GM23338 (cell line): ENCODE measurements around the gene CDC42BPA. TPM values are rescaled to one million over a fixed set of nuclear protein-coding genes. Genes with fewer than 3 reads are reported as not detected.

Experiments
- ATAC-seq: fragments of 200-7000 bp; cut with Tn5 transposase; 3 replicates; pipeline ENCODE4 v1.9.1; 2020
- DNase-seq: peaks from one replicate; pipeline ENCODE4 v3.0.0-alpha.2; 2015; ENCODE audit warnings: low spot score
- H2AFZ ChIP-seq: fragments of 200-600 bp; sonication (generic); 2 replicates; pipeline ENCODE4 v1.8.0; 2016; ENCODE audit warnings: antibody characterized with exemption, mild to moderate bottlenecking, moderate library complexity
- H3F3A ChIP-seq: fragments of 200-600 bp; sonication (generic); replicated peaks from 2 replicates; pipeline ENCODE4 v1.8.0; 2017; ENCODE audit warnings: antibody characterized with exemption, mixed run types, low read depth
- H3K27ac ChIP-seq: fragments of 200-600 bp; sonication (generic); 2 replicates; pipeline ENCODE4 v1.6.1; 2016; ENCODE audit warnings: low read depth
- H3K27me3 ChIP-seq: fragments of 200-600 bp; sonication (generic); 2 replicates; pipeline ENCODE4 v1.8.0; 2016; ENCODE audit warnings: mild to moderate bottlenecking, mixed run types, moderate library complexity; ENCODE audit not compliant: insufficient read depth
- H3K36me3 ChIP-seq: fragments of 200-600 bp; sonication (generic); 2 replicates; pipeline ENCODE4 v1.8.0; 2016; ENCODE audit warnings: mild to moderate bottlenecking; ENCODE audit not compliant: insufficient read depth
- H3K4me1 ChIP-seq: fragments of 200-600 bp; sonication (generic); 2 replicates; pipeline ENCODE4 v1.8.0; 2016; ENCODE audit warnings: mild to moderate bottlenecking, moderate library complexity; ENCODE audit not compliant: insufficient read depth
- H3K4me2 ChIP-seq: fragments of 200-600 bp; sonication (generic); 2 replicates; pipeline ENCODE4 v1.7.1; 2017; ENCODE audit warnings: mixed run types
- H3K4me3 ChIP-seq: fragments of 200-600 bp; sonication (generic); 2 replicates; pipeline ENCODE4 v1.6.1; 2016; ENCODE audit warnings: mixed run types
- H3K79me2 ChIP-seq: fragments of 200-600 bp; sonication (generic); replicated peaks from 2 replicates; pipeline ENCODE4 v1.8.0; 2017; ENCODE audit warnings: mild to moderate bottlenecking; ENCODE audit not compliant: insufficient read depth
- H3K9me2 ChIP-seq: fragments of 200-600 bp; sonication (generic); 2 replicates; pipeline ENCODE4 v1.8.0; 2017; ENCODE audit not compliant: insufficient read depth
- H4K20me1 ChIP-seq: fragments of 200-600 bp; sonication (generic); replicated peaks from 2 replicates; pipeline ENCODE4 v1.8.0; 2017; ENCODE audit warnings: mild to moderate bottlenecking; ENCODE audit not compliant: insufficient read depth
- H3K27ac Mint-ChIP-seq: 2 replicates; pipeline ENCODE4 v1.8.0; 2020; ENCODE audit warnings: inconsistent platforms, mild to moderate bottlenecking, moderate library complexity, mixed read lengths
- H3K27me3 Mint-ChIP-seq: 3 replicates; pipeline ENCODE4 v1.8.0; 2022; ENCODE audit warnings: low read depth, mild to moderate bottlenecking, moderate library complexity, mixed read lengths, inconsistent platforms; ENCODE audit not compliant: insufficient read depth, poor library complexity
- H3K36me3 Mint-ChIP-seq: 3 replicates; pipeline ENCODE4 v1.8.0; 2021; ENCODE audit warnings: low read depth, mild to moderate bottlenecking, inconsistent platforms, moderate library complexity, mixed read lengths
- H3K4me1 Mint-ChIP-seq: 3 replicates; pipeline ENCODE4 v1.8.0; 2020; ENCODE audit warnings: mild to moderate bottlenecking, inconsistent platforms, mixed read lengths
- H3K4me3 Mint-ChIP-seq: 3 replicates; pipeline ENCODE4 v1.8.0; 2021; ENCODE audit warnings: moderate library complexity, mild to moderate bottlenecking, inconsistent platforms, mixed read lengths
- H3K9me3 Mint-ChIP-seq: 3 replicates; pipeline ENCODE4 v1.8.0; 2020; ENCODE audit warnings: moderate library complexity, mild to moderate bottlenecking, inconsistent platforms, mixed read lengths
- CREB1 ChIP-seq: fragments of 250-450 bp; sonication (Bioruptor Pico); IDR thresholded peaks from 2 replicates; pipeline ENCODE4 v1.5.0; 2020; ENCODE audit warnings: low read depth, mild to moderate bottlenecking, moderate library complexity
- EZH2 ChIP-seq: fragments of 200-600 bp; sonication (generic); IDR thresholded peaks from one replicate; pipeline ENCODE4 v1.8.0; 2017; ENCODE audit warnings: antibody characterized with exemption, mild to moderate bottlenecking, low read depth; ENCODE audit not compliant: unreplicated experiment
- EZH2phosphoT487 ChIP-seq: fragments of 200-600 bp; sonication (generic); IDR thresholded peaks from one replicate; pipeline ENCODE4 v1.8.1; 2018; ENCODE audit warnings: antibody characterized with exemption; ENCODE audit not compliant: unreplicated experiment
- JUNB ChIP-seq: IDR thresholded peaks from one replicate; pipeline ENCODE4 v1.6.1; 2016; ENCODE audit warnings: antibody characterized with exemption; ENCODE audit not compliant: unreplicated experiment
- NANOG ChIP-seq: IDR thresholded peaks from 2 replicates; pipeline ENCODE4 v1.6.1; 2016; ENCODE audit warnings: antibody characterized with exemption, borderline replicate concordance
- POLR2AphosphoS5 ChIP-seq: IDR thresholded peaks from 2 replicates; pipeline ENCODE4 v1.6.1; 2016; ENCODE audit warnings: antibody characterized with exemption, low read depth
- STAT1 ChIP-seq: IDR thresholded peaks from one replicate; pipeline ENCODE4 v1.6.1; 2016; ENCODE audit warnings: antibody characterized with exemption; ENCODE audit not compliant: unreplicated experiment
- ZNF114 ChIP-seq: fragments of 250-450 bp; sonication (Bioruptor Pico); IDR thresholded peaks from 2 replicates; pipeline ENCODE4 v1.5.0; 2020; ENCODE audit warnings: mild to moderate bottlenecking, moderate library complexity
- ZNF331 ChIP-seq: fragments of 250-450 bp; sonication (Bioruptor Pico); IDR thresholded peaks from 2 replicates; pipeline ENCODE4 v1.5.0; 2020; ENCODE audit warnings: low read depth, mild to moderate bottlenecking, moderate library complexity
- polyA plus RNA-seq: library from polyadenylated mRNA; unstranded; fragments of >200 nt; fragmentation: Nextera tagmentation; extraction: Ambion mirVana; gene quantifications from 2 replicates; pipeline ENCODE4 v1.2.1, GENCODE V29; 2016
- total RNA-seq: library from RNA; depleted of rRNA; stranded (reverse); fragments of >200 nt; shearing (Covaris generic); gene quantifications from 2 replicates; pipeline ENCODE4 v1.2.3, GENCODE V29; 2014
- TF ChIP-seq, protein P1 (sequence below): IDR thresholded peaks from 2 replicates; pipeline ENCODE4 v1.6.1; 2016; ENCODE audit warnings: antibody characterized with exemption
- TF ChIP-seq, protein P2 (sequence below), 2 experiments: fragments of 200-600 bp in 1 of 2; sonication (generic) in 1 of 2; conservative IDR thresholded peaks; 2 replicates each; pipeline versions ENCODE4 v1.5.1 to v1.6.1; 2016 to 2017; ENCODE audit warnings: antibody characterized with exemption in 2 of 2, low read depth in 2 of 2, mild to moderate bottlenecking in 2 of 2, moderate library complexity in 1 of 2
- TF ChIP-seq, protein P3 (sequence below): fragments of 250-450 bp; sonication (Bioruptor Pico); IDR thresholded peaks from 2 replicates; pipeline ENCODE4 v1.5.0; 2020; ENCODE audit warnings: mild to moderate bottlenecking, moderate library complexity

Gene CDC42BPA
- total and polyA plus RNA-seq, 2 experiments from 2014 or later, result 17.7 to 40.1 TPM

DNA sequence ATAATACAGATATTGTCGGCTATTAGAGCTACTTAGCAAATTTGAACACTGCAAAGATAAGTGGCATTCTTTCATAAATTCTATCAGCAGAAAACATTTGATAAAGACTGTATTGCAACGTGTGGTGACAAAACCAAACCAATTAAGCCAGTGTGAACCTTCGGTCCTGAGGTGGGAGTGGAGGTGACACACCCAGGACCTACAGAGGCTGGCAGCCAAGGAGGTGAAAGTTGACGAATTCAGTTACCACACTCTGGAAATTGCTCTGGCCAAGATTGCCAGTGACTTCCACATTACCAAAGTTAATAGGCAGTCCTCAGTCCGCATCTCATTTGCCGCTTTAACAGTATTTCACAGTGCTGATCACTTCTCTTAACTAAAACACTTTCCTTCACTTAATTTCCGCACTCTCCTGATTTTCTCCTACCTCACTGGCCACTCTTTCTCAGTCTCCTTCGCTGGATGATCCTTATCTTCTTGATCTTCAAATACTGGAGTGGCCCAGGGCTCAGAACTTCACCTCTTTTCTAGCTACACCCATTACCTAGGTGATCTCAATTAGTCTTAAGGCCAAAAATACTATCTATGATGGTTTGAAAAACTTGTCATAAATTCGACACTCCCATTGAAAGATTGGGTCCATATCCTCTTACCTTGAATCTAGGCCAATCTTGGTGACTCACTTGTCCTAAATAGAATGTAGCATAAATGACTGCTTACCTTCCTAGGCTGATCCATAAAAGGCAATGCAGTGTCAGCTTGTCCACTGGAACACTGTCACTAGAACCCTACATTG lies 5.1 kb upstream of the CDC42BPA start:
- no peaks in the 10 kb centered on the region for H3K36me3 Mint-ChIP-seq
- TF ChIP-seq, protein P1, sequence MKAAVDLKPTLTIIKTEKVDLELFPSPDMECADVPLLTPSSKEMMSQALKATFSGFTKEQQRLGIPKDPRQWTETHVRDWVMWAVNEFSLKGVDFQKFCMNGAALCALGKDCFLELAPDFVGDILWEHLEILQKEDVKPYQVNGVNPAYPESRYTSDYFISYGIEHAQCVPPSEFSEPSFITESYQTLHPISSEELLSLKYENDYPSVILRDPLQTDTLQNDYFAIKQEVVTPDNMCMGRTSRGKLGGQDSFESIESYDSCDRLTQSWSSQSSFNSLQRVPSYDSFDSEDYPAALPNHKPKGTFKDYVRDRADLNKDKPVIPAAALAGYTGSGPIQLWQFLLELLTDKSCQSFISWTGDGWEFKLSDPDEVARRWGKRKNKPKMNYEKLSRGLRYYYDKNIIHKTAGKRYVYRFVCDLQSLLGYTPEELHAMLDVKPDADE, result no peak
- TF ChIP-seq EZH2phosphoT487 (no peak), ZNF331 (CRISPR knock-in tag) (no peak), STAT1 (no peak), EZH2 (no peak), ZNF114 (no peak), CREB1 (CRISPR knock-in tag) (no peak), JUNB (no peak), NANOG (no peak), POLR2AphosphoS5 (no peak)
- TF ChIP-seq, protein P2, sequence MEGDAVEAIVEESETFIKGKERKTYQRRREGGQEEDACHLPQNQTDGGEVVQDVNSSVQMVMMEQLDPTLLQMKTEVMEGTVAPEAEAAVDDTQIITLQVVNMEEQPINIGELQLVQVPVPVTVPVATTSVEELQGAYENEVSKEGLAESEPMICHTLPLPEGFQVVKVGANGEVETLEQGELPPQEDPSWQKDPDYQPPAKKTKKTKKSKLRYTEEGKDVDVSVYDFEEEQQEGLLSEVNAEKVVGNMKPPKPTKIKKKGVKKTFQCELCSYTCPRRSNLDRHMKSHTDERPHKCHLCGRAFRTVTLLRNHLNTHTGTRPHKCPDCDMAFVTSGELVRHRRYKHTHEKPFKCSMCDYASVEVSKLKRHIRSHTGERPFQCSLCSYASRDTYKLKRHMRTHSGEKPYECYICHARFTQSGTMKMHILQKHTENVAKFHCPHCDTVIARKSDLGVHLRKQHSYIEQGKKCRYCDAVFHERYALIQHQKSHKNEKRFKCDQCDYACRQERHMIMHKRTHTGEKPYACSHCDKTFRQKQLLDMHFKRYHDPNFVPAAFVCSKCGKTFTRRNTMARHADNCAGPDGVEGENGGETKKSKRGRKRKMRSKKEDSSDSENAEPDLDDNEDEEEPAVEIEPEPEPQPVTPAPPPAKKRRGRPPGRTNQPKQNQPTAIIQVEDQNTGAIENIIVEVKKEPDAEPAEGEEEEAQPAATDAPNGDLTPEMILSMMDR (conservative IDR thresholded peaks at IDR 0.05; ENCODE audit: low read depth in 2 of 2), result no peak
- TF ChIP-seq, protein P3, sequence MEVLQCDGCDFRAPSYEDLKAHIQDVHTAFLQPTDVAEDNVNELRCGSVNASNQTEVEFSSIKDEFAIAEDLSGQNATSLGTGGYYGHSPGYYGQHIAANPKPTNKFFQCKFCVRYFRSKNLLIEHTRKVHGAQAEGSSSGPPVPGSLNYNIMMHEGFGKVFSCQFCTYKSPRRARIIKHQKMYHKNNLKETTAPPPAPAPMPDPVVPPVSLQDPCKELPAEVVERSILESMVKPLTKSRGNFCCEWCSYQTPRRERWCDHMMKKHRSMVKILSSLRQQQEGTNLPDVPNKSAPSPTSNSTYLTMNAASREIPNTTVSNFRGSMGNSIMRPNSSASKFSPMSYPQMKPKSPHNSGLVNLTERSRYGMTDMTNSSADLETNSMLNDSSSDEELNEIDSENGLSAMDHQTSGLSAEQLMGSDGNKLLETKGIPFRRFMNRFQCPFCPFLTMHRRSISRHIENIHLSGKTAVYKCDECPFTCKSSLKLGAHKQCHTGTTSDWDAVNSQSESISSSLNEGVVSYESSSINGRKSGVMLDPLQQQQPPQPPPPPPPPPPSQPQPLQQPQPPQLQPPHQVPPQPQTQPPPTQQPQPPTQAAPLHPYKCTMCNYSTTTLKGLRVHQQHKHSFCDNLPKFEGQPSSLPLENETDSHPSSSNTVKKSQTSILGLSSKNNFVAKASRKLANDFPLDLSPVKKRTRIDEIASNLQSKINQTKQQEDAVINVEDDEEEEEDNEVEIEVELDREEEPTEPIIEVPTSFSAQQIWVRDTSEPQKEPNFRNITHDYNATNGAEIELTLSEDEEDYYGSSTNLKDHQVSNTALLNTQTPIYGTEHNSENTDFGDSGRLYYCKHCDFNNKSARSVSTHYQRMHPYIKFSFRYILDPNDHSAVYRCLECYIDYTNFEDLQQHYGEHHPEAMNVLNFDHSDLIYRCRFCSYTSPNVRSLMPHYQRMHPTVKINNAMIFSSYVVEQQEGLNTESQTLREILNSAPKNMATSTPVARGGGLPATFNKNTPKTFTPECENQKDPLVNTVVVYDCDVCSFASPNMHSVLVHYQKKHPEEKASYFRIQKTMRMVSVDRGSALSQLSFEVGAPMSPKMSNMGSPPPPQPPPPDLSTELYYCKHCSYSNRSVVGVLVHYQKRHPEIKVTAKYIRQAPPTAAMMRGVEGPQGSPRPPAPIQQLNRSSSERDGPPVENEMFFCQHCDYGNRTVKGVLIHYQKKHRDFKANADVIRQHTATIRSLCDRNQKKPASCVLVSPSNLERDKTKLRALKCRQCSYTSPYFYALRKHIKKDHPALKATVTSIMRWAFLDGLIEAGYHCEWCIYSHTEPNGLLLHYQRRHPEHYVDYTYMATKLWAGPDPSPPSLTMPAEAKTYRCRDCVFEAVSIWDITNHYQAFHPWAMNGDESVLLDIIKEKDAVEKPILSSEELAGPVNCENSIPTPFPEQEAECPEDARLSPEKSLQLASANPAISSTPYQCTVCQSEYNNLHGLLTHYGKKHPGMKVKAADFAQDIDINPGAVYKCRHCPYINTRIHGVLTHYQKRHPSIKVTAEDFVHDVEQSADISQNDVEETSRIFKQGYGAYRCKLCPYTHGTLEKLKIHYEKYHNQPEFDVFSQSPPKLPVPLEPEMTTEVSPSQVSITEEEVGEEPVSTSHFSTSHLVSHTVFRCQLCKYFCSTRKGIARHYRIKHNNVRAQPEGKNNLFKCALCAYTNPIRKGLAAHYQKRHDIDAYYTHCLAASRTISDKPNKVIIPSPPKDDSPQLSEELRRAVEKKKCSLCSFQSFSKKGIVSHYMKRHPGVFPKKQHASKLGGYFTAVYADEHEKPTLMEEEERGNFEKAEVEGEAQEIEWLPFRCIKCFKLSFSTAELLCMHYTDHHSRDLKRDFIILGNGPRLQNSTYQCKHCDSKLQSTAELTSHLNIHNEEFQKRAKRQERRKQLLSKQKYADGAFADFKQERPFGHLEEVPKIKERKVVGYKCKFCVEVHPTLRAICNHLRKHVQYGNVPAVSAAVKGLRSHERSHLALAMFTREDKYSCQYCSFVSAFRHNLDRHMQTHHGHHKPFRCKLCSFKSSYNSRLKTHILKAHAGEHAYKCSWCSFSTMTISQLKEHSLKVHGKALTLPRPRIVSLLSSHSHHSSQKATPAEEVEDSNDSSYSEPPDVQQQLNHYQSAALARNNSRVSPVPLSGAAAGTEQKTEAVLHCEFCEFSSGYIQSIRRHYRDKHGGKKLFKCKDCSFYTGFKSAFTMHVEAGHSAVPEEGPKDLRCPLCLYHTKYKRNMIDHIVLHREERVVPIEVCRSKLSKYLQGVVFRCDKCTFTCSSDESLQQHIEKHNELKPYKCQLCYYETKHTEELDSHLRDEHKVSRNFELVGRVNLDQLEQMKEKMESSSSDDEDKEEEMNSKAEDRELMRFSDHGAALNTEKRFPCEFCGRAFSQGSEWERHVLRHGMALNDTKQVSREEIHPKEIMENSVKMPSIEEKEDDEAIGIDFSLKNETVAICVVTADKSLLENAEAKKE (CRISPR knock-in tag), result no peak
- H3K9me3 Mint-ChIP-seq, result no peaks in the 10 kb centered on the region
- peaks cover 15% of the 10 kb centered on the region for H3K27me3 Mint-ChIP-seq
- Histone ChIP-seq H2AFZ (no peak overlapping the region), H3K27me3 (no peaks in the 10 kb centered on the region), H3K4me2 (no peak overlapping the region), H3K4me1 (peaks cover 12% of the 10 kb centered on the region; the same call in 1 of the 2 replicates), H3K79me2 (no peaks in the 10 kb centered on the region), H3K9me2 (no peaks in the 10 kb centered on the region), H3K4me3 (no peak overlapping the region), H4K20me1 (no peaks in the 10 kb centered on the region), H3K27ac (no peak overlapping the region), H3F3A (no peaks in the 10 kb centered on the region; the same call in 1 of the 2 replicates), H3K36me3 (no peaks in the 10 kb centered on the region)
- no peak for DNase-seq
- no peak overlapping the region for H3K4me3 Mint-ChIP-seq
- peaks cover 29% of the 10 kb centered on the region for H3K4me1 Mint-ChIP-seq
- ATAC-seq, result no peak
- H3K27ac Mint-ChIP-seq, result no peak overlapping the region
